ENCODE measurements around the gene BCKDK. TPM values are rescaled to one million over a fixed set of nuclear protein-coding genes. Genes with fewer than 3 reads are reported as not detected.
"Not testable (repeated sequence)": the region's sequence is repeated elsewhere in the genome, so short reads cannot be mapped to it uniquely, and the experiment has no call there.

BCKDK gene
- polyA plus RNA-seq, 1 donor (not counting 4 experiments of a cell fraction or from before 2014, with no cell fraction given) = 19.9 TPM

DNA sequence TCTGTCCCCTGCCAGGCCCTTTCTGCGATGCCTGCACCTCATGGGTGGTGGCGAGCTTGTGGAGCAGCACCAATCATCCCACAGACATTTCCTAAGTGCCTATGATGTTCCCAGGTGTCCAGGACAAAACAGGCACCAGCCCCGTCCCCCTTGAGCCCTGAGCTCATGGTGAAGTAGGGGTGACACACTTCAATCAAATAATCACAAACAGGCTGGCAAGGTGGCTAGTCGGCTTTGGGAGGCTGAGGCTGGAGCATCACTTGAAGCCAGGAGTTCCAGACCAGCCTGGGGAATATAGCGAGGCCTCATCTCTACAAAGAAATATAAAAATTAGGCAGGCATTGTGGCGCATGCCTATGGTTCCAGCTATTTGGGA lies 28.1 kb downstream of the BCKDK start:
- H3K4me2 ChIP-seq (ENCODE audit: control insufficient read depth, extremely low read depth, insufficient read depth, low read depth, low read length) = peak overlapping the region; percentile 85
- no peak overlapping the region for H3K4me3 ChIP-seq (ENCODE audit: control insufficient read depth in 2 of 3, extremely low read depth in 1 of 3, insufficient read depth in 2 of 3, low read depth in 1 of 3, low read length in 3 of 3)
- H3K36me3 ChIP-seq (ENCODE audit: control insufficient read depth in 2 of 2, extremely low read depth in 1 of 2, insufficient read depth in 2 of 2, low read length in 2 of 2) = peaks cover 12 to 18% of the 10 kb centered on the region in 2 experiments
- dilution Hi-C loops (cut with MboI; ENCODE audit: extremely low pct_ligation_motif_present, low sequenced_read_pairs) = no loop called here
- no peak for DNase-seq (ENCODE audit: low read depth, low spot score)
- peaks cover 29% of the 10 kb centered on the region for H3K79me2 ChIP-seq (ENCODE audit: control insufficient read depth, insufficient read depth, low read length)
- no peaks in the 10 kb centered on the region for H3K27me3 ChIP-seq (ENCODE audit: control insufficient read depth, extremely low read depth, insufficient read depth, low read length)
- H3K9me1 ChIP-seq (ENCODE audit: control insufficient read depth, extremely low read depth, insufficient read depth, low read length) = peaks cover 7% of the 10 kb centered on the region
- TF ChIP-seq, protein P1, sequence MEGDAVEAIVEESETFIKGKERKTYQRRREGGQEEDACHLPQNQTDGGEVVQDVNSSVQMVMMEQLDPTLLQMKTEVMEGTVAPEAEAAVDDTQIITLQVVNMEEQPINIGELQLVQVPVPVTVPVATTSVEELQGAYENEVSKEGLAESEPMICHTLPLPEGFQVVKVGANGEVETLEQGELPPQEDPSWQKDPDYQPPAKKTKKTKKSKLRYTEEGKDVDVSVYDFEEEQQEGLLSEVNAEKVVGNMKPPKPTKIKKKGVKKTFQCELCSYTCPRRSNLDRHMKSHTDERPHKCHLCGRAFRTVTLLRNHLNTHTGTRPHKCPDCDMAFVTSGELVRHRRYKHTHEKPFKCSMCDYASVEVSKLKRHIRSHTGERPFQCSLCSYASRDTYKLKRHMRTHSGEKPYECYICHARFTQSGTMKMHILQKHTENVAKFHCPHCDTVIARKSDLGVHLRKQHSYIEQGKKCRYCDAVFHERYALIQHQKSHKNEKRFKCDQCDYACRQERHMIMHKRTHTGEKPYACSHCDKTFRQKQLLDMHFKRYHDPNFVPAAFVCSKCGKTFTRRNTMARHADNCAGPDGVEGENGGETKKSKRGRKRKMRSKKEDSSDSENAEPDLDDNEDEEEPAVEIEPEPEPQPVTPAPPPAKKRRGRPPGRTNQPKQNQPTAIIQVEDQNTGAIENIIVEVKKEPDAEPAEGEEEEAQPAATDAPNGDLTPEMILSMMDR (optimal IDR thresholded peaks at IDR 0.05 in 1 of 3, IDR thresholded peaks at IDR 0.05 in 1 of 3, conservative IDR thresholded peaks at IDR 0.05 in 1 of 3; ENCODE audit: extremely low read depth in 1 of 3, insufficient read depth in 2 of 3, low read length in 3 of 3) = no peak
- TF ChIP-seq EZH2 (IDR thresholded peaks at IDR 0.05; ENCODE audit: low read length) = no peak
- H3K27ac ChIP-seq (ENCODE audit: control insufficient read depth, insufficient read depth, low read length) = peak overlapping the region; percentile 92
- H3K9me3 ChIP-seq (ENCODE audit: control insufficient read depth, low read depth, low read length) = no peaks in the 10 kb centered on the region
- FAIRE-seq = no peak
- peaks cover 3% of the 10 kb centered on the region for H4K20me1 ChIP-seq (ENCODE audit: control insufficient read depth, extremely low read depth, insufficient read depth, low read length)
- peak overlapping the region; percentile 95 for H3K9ac ChIP-seq (ENCODE audit: control insufficient read depth, extremely low read depth, insufficient read depth, low read length)
- H3K4me1 ChIP-seq (ENCODE audit: control insufficient read depth, extremely low read depth, insufficient read depth, low read length) = peaks cover 64% of the 10 kb centered on the region
- H2AFZ ChIP-seq (ENCODE audit: control insufficient read depth, low read length) = no peak overlapping the region

GRCh38 chr16:31136822-31137499 lies 28.8 kb downstream of the BCKDK start:
- H2AFZ ChIP-seq (ENCODE audit: control insufficient read depth, low read length); H3K27ac ChIP-seq (ENCODE audit: control insufficient read depth, insufficient read depth, low read length); H3K9me1 ChIP-seq (ENCODE audit: control insufficient read depth, extremely low read depth, insufficient read depth, low read length); H3K27me3 ChIP-seq (ENCODE audit: control insufficient read depth, extremely low read depth, insufficient read depth, low read length); H3K9me3 ChIP-seq (ENCODE audit: control insufficient read depth, low read depth, low read length); dilution Hi-C loops (cut with MboI; ENCODE audit: extremely low pct_ligation_motif_present, low sequenced_read_pairs); FAIRE-seq; H3K4me2 ChIP-seq (ENCODE audit: control insufficient read depth, extremely low read depth, insufficient read depth, low read depth, low read length); H3K9ac ChIP-seq (ENCODE audit: control insufficient read depth, extremely low read depth, insufficient read depth, low read length); DNase-seq (ENCODE audit: low read depth, low spot score); H3K4me3 ChIP-seq (ENCODE audit: control insufficient read depth in 2 of 3, extremely low read depth in 1 of 3, insufficient read depth in 2 of 3, low read depth in 1 of 3, low read length in 3 of 3); H4K20me1 ChIP-seq (ENCODE audit: control insufficient read depth, extremely low read depth, insufficient read depth, low read length): not testable (repeated sequence)
- Histone ChIP-seq H3K4me1 (ENCODE audit: control insufficient read depth, extremely low read depth, insufficient read depth, low read length) (peaks cover 64% of the 10 kb centered on the region), H3K36me3 (ENCODE audit: control insufficient read depth in 2 of 2, extremely low read depth in 1 of 2, insufficient read depth in 2 of 2, low read length in 2 of 2) (peaks cover 9 to 13% of the 10 kb centered on the region in 2 experiments), H3K79me2 (ENCODE audit: control insufficient read depth, insufficient read depth, low read length) (peaks cover 29% of the 10 kb centered on the region)
